ENCODE results near the gene THADA.

- TF ChIP-seq CTCF (IDR thresholded peaks at IDR 0.05) (no peak), POLR2A (IDR thresholded peaks at IDR 0.05) (no peak)
Measured at GRCh38 chr2:43223521-43224001, 372.3 kb downstream of the THADA start.

Measured in thyroid gland (tissue), 4 donors.